EH (cell line): ENCODE data around the gene RBMS3.

Experiments used
- DNase-seq: peaks from one replicate; pipeline ENCODE4 v3.0.0-alpha.2; 2015; ENCODE audit warnings: low read depth

Gene RBMS3

DNA sequence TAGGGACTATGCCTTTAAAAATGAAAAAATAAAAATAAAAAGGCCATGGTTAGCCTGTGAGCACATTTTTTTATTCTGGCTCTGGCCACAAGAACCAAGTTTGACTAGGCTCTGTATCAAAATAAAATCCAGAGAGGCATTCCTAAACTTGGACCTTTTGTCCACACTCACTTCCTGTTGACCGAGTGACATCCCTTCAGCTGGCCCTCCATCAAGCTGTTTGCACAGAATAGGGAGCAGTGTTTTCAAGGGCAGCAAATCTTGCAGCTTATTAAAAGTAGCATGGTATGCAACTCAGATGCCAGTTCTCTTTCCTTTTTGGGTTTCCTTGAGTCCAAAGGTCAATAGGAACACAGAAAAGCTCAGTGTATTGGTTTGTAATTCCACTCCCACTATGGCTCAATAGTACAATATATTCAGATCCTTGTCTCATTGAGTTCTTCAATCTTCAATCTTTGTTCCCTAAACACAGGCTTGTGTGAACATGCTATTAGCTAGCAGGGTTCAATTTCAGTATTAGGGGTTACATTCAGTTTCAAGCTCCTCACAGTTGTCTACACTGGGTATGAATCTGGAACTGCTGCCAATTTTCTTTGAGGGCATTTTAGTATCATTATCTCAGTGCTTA lies 244.5 kb downstream of the RBMS3 start:
- peak; percentile 80 for DNase-seq

DNA sequence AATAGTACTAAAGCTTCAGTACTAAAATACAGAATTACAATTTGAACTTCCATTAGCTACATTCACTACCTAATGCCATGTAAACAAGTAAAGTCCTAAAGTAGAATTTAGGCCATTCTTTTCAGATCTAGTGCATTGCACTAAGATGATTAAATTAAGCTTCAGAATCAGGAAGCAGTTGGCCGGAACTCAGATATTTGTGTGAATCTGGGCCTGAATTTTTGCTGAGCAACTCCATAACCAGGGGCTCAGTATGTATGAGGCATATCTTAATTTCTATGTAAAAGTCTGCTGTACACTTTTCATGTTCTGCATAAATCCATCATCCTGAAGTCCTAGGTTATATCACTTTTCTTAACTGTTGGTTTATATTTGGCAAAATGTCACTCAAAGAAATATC lies 246.4 kb downstream of the RBMS3 start:
- no peak for DNase-seq

GRCh38 chr3:29531644-29532043 lies 250.8 kb downstream of the RBMS3 start:
- DNase-seq: no peak

DNA sequence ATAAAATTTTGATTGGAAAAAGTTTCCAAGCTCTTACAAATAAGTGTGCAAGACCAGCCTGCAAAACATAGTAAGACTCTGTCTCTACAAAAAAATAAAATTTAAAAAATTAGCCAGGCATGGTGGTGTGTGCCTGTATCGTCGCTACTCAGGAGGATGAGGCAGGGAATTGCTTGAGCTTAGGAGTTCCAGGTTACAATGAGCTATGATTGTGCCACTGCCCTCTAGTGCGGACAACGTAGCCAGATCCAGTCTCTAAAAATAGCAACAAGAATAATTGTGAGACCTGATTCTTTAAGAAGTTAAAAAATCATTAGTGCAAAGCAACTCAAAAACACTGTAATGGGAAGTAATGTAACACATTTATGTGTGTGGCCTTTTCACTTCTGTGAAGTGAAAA lies 251.6 kb downstream of the RBMS3 start:
- DNase-seq: no peak

DNA sequence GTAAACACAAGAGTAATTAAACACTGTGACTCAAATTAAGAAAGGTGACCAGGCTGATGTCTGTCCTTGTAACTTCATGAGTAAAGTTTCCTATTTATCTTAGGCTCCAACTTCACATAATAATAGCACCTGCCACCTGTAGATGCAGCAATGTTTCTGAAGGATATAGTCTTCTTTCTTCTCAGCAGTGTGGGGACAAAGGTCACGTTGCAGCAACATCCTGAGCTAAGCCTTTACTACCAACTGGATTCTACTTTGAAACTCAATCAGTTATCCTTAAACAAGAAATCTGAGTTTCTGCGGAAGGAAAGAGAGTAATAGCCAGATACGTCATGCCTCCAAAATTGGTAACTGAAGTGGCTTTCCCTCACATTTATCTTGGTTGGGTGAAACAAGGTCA lies 253.1 kb downstream of the RBMS3 start:
- no peak for DNase-seq

DNA sequence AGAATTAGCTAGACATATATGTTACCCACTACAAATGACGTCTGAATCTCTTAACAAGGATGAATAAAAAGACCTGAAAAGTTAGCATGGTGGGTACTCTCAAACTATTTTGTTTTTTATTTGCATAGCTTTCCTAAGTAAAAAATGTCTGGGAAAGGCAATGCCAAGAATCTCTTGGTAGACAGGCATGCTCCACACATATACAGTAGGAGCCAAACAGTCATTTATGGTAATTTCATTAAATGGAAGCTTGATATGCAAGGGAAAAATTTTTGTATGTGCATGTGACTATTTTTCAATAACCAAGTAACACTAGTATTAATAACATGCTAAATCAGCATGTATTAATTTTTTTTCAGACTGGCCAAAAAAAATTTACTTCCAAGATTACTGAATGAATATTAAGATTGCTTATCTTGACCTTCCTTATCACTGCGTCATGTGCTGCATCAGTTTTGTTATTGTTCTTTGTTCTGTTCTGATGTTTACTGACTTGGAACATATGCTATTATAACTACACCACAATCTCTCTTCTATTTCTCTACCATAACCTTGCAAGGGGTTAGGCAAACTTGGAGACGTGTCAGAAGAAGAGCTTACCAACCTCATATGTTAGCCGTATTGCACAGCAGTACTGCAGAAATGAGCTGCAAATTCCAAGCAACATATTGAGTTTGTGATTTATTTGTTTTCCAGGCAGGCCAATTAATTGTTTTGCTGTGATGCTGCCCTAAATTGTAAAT lies 255.3 kb downstream of the RBMS3 start:
- no peak for DNase-seq

GRCh38 chr3:29537889-29538609 lies 257.2 kb downstream of the RBMS3 start:
- DNase-seq: peak; percentile 14

DNA sequence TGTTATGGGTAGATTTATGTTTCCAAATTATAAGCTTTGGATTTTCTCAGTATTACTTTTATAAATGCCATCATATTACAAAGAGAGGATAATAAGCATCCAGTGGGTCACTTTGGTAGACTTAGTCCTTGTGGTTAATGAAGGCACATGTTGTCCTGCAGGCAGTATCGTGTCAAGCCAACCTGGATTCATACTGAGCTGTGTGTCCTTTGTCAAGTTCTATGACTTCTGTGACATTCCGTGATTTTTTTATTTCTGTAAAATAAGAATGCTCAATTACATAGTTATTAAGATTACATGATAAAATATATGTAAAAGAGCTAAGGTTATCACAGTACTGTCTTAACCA lies 257.7 kb downstream of the RBMS3 start:
- no peak for DNase-seq

GRCh38 chr3:29540544-29540943 lies 259.7 kb downstream of the RBMS3 start:
- DNase-seq: no peak

- DNase-seq: no peak
Observed at GRCh38 chr3:29544701-29545363, 264.0 kb downstream of the RBMS3 start.

GRCh38 chr3:29545615-29546014 lies 264.7 kb downstream of the RBMS3 start:
- no peak for DNase-seq

DNA sequence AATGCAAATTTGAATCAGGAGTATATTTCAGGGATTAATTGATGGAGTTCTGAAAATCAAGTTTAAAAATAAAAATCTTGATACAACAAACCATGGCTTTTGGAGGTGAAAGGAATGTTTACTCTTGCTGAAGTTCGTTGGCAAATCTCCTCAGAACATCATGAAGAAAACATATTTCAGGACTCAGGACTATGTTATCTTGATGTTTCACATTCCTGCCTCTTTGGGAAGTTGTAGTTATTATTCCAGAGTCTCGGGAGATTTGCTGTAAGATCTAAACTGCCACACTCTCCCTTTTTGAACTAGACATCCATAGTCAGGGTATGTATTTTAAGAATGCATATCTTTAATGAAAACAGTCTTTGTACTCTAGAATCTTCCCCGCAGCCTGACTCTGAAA lies 271.2 kb downstream of the RBMS3 start:
- peak; percentile 13 for DNase-seq

- no peak for DNase-seq
Observed at GRCh38 chr3:29554566-29554965, 273.7 kb downstream of the RBMS3 start.

DNA sequence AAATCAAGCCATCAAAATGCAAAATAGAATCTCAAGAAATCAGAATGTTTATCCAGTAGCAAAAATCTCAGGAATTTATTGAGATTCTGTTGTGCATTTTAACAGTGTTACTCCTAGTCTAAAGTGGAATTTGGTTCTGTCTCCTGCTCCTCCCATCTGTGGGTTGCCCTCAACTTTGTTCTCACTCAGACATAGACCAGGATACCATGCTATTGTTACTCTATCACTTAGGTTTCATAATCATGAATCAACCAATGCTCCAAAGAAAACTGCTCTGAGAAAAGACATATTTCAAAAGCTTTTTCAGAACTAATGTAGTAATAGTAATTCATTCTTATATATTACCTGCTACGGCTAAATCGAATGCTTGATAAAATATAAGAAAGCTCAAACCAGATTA lies 274.7 kb downstream of the RBMS3 start:
- peak; percentile 50 for DNase-seq

- no peak for DNase-seq
Observed at GRCh38 chr3:29557186-29557585, 276.3 kb downstream of the RBMS3 start.

DNA sequence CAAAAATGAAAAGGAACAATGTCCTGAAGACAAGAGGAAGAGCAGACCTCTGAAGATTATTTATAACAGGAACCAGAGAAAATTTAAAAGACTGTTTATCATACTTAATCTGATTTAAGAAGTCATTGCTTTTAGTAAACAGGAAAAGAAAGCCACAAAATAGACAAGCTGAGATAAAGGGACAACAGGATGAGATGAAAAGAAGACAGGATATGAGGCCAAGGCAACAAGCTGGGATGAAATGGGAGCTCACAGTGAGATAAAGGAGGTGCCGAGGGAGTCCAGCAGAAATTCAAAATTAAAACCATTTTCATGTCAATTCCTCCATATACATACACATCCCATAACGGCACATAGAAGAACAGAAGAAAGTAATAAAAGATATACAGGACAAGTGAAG lies 277.0 kb downstream of the RBMS3 start:
- DNase-seq: no peak

- no peak for DNase-seq
Observed at GRCh38 chr3:29559741-29560465, 279.0 kb downstream of the RBMS3 start.

- no peak for DNase-seq
Observed at GRCh38 chr3:29561651-29562149, 280.8 kb downstream of the RBMS3 start.

DNA sequence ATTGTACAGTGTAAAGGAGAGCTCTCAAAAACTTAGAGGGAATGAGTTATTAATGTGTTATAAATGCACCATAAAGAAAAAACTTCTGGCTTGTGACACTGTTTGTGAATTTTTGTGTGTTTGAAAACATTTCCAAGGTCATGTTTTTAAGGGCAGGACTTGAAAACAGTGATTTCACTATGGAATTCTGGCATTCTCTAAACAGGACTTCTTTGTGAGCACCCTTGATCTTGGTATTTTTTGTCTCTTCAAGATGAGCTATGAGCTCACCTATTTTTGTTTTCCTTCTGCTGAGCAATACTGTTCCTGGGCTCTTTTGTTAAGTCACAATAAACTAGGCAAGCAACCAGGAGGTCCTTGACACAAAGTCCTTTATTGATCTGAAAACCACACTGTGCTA lies 284.4 kb downstream of the RBMS3 start:
- no peak for DNase-seq

DNA sequence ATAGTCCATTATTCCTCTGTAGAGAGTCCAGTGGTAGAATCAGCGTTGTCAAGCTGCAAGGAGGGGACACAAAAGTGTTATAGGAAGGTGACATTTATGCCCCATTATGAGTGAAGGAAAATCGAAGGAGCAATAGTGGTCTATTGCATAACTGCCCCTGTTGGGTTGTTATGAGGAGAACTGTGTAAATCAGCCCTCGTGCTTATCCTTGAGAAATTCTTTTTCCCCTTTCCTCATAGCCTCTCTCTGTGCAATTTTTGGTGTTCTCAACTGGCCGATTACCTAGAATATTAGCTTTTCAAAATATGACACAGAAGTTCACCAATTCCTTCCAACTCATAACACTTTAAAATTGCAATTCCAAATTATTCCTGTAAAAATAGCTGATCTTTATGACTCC lies 286.6 kb downstream of the RBMS3 start:
- DNase-seq: no peak

GRCh38 chr3:29568355-29568754 lies 287.5 kb downstream of the RBMS3 start:
- no peak for DNase-seq

- DNase-seq: no peak
Observed at GRCh38 chr3:29576181-29576580, 295.3 kb downstream of the RBMS3 start.
